Measurements from ENCODE around the gene ANK3.

DNA sequence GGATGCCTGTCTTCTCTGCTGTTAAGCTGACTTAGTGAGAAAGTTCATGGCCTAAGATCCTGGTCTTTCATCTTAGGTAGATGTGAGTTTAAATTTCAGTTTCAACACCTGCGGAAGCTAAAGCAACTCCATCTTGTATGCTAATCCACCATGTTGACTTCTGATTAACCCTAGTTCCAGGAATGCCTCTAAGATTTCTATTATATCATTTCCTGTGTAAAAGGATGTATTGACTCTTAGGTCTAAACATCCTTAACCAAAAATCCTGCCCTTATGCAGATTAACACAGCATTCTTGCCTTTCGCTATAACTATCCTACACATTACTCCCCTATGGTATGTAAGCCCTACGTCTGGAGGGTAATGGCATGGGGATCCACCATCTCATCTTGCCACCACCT is 388.9 kb downstream of the ANK3 start:
- TF ChIP-seq, protein P1, sequence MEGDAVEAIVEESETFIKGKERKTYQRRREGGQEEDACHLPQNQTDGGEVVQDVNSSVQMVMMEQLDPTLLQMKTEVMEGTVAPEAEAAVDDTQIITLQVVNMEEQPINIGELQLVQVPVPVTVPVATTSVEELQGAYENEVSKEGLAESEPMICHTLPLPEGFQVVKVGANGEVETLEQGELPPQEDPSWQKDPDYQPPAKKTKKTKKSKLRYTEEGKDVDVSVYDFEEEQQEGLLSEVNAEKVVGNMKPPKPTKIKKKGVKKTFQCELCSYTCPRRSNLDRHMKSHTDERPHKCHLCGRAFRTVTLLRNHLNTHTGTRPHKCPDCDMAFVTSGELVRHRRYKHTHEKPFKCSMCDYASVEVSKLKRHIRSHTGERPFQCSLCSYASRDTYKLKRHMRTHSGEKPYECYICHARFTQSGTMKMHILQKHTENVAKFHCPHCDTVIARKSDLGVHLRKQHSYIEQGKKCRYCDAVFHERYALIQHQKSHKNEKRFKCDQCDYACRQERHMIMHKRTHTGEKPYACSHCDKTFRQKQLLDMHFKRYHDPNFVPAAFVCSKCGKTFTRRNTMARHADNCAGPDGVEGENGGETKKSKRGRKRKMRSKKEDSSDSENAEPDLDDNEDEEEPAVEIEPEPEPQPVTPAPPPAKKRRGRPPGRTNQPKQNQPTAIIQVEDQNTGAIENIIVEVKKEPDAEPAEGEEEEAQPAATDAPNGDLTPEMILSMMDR (IDR thresholded peaks at IDR 0.05), result no peak
- no peak for TF ChIP-seq POLR2A (IDR thresholded peaks at IDR 0.05)

Measured in testis (tissue), 2 donors.